Dedifferentiated amniotic fluid mesenchymal stem cell (primary cell): ENCODE measurements around the gene DAAM1.
A peak's percentile ranks its signal among the peaks of the same experiment; 100 is the strongest.

Experiments used
- DNase-seq: peaks from one replicate; pipeline ENCODE4 v3.0.0-alpha.2; 2016; ENCODE audit errors: extremely low spot score

The DAAM1 gene

DNA sequence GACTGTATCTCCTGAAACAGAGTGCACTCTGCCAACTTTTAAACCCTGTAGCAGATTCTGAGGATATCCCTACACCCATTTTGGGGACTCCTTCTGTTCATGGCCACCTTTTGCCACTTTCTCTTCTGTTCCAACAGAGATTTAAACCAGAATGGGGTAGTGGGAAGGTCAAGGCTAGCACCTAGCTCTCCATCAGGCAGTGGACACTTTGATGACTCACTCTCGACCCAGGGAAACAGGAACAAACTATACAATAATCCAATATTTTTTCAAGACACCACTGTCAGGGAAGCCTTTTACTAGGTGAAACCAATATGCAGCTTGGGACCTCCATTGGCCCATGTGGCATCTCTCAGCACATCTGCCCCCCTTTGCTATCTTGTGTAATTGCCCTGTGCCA lies 103.6 kb downstream of the DAAM1 start:
- no peak for DNase-seq

DNA sequence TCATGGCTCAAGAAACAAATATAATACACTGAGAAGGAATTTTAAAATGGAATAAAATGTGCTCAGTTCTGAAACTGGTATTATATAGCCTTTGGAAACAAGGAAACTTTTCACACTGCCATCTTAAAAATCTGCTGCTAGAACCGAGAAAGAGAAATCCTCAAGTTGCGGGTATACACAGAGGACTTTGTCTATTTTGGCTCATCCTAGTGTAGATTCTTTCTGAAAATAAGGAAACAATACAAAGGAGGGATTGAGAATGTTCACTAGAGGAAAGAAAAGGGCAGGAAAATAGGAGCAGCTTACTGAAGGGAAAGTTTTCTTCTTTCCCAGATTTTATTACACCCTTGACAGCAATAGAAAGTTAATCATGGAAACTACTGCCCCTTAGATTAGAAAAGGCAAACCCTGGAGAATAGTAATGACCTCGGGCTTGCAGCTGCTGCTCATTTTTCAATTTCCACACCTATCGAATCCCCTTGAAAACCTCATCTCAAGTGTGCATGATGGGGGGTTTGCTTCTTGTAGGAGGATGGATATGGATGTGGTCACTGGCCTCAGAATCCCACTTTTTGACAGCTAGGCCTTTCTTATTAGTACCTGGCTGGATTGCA lies 104.6 kb downstream of the DAAM1 start:
- no peak for DNase-seq

DNA sequence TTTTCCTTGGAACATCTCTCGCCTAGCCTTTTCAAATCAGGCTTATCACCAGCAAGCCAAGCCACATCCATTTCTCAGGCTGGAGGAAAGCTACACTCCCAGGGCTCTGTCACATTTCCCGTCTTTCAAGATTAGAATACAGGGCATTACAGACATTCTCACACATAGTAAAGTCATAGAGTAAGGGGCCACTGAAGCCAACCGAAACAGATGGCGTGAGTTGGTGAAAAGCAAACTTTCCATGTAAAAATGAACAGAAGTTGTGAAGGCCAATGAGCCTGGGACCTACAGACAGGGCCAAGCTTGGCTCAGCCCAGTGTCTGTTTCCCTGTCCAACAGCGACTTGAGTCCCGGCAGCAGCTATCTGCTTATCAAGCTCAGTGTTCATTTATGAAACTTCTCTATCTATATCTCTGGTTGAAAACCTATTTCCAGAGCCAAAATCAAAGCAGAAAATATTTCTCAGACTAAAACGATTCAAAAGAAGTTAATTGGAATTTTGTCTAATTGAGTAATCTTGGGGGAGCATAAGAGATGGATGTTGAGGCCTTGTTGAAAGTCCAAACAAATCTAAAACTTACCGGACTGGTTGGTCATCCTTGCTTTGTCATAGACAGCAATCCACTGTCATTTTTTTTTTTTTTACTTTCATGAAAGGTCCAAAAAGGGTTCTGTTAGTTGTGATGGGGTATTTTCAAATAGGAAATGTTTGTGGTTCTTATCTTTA lies 105.6 kb downstream of the DAAM1 start:
- DNase-seq, result no peak

DNA sequence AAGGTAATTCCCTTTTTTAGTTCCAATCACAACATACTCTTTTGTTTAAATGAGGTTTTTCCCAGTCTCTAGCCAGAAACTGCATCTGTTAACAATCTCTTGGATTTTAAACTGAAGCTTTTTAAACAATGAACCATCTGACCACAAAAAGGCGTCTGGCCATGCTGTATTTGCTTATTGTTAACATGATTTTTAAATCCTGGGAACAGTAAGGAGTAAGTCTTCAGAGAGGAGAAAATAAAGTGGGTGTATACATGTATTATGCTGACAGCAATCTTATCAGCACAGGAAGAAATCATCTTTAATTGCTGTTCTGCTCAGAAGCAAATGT lies 106.2 kb downstream of the DAAM1 start:
- DNase-seq, result peak; percentile 68

DNA sequence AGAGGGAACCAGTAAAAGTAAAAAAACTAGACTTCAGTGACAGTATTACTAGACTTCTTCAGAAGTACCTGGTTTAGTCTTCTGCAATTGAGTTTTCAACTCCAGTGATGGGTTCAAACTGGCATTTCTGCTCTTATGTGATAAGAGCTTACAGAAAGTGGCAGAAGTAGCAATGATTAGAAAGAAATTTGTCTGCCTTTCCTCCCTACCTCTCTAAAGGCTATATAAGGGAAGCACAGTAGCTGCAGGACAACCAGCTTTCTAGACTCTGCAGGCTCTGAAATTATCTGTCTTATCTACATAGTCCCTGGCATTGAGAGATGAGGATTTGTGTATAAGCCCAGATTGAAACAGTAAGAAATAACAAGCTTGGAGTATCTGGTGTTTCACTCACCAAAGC lies 107.5 kb downstream of the DAAM1 start:
- DNase-seq, result no peak

DNA sequence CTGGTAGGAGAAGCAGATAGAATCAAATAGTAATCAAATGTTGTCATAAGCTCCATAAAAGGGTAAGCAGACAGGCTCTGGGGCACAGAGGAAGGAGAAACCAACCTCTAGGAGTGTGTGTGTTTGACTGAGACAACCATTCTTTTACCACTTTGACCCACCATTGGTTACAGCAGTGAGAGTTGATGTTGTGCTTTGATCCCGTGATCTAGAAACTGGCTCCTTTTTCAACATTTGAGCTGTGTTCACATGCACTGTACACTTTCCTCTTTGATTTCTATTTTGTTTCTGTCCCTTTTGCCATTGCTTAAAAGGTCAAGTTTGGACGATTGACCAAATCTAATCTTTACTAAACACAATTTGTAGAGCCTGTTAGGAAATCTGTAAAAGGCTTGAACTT lies 108.0 kb downstream of the DAAM1 start:
- DNase-seq, result no peak

DNA sequence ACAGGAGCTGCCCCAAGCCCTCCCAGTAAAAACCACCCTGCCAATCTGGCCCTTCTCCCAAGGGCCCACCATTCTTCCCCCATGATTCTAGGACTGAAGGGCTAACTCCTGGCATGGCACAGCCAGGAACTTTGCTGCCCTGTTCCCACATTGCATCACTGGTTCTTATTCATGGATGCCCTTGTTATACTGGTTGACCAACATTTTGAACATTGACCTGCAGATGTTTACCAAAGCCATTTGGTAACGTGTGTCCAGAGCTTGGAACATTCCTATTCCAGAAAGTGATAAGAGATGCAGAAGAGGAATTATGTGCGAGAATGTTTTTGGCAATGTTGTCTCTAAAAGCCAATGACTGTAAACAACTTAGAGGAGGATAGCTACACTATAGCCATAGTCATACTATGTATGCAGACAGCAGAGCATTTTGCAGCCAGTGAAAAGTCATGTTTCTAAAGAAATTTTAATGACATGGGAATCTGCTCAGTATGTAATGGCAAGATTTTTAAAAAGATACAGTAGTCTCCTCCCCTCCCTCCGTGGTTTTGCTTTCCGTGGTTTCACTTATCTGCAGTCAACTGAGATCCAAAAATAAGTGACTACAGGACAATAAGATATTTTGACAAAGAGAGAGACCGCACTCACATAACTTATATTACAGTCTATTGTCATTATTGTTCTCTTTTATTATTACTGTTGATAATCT lies 108.8 kb downstream of the DAAM1 start:
- no peak for DNase-seq

DNA sequence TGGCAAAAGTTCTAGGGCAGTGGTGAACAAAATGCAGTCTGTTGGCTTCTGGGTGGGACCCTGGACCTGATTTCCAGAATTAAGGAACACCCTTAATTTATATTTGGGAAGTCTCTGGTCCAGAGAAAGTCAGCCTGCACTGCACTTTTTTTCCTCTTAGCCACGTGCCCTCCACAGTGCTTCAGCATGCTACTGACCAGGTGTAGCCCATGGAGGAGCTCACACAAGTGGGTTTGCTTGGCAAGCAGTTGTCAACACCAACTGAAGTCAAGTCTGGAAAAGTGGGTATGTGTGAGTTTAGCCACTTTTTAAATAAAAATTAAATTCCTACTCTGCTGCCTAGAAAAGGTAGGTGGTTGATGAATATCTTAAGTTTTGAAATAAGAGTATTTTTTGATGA lies 111.3 kb downstream of the DAAM1 start:
- no peak for DNase-seq

DNA sequence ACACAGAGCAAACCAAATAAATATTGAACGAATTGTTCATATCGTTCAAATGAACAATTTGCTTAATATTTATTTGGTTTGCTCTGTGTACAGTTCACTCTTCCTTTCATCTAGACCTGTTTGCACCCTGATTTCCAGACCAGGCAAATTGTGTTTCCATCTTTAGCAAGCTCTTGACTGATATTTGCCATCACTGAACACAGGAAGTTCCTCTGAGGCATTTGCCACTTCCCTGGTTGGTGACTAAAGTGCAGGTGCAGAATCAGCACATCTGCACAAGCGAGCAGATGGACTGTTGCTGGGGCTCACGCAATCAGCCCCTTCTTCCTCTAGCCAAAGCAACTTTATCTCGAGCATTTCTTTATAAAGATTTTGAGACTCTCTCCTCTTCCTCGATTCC lies 112.9 kb downstream of the DAAM1 start:
- DNase-seq, result no peak

DNA sequence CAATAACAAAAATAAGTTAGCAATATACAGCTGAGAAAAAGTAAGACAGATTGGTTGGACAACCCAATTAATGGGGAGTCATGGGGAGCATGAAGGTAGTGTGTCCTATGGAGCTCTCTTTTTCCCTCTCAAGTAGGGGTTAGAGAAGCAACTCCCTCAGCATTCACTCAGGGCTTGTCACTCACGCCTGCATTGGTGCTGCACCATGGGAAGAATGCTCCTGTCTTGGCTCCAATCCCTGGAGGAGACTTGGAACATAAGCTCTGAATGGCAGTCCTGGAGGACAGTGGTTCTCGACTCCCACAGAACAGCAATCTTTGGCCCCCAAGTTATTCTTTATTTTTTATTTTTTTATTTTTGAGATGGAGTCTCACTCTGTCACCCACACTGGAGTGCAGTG lies 113.8 kb downstream of the DAAM1 start:
- no peak for DNase-seq

DNA sequence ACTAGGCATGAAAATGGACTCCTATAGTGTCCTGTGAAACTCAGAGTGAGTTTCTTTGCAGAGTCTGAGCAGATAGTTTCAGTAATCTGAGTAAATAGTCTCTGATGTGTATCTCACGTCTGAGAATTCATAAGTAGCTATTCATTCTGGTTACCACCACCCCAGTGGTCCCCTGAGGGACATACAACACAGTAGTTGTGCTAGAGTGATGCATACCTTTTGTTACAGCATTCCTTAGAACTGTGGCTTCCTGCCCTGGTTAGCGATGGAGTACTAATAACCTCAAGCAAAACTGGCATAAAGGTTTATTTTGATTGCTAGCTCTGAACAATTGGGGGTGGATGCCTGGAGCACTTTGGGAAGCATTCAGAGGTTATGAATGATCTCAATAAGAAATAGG lies 114.7 kb downstream of the DAAM1 start:
- DNase-seq, result no peak

DNA sequence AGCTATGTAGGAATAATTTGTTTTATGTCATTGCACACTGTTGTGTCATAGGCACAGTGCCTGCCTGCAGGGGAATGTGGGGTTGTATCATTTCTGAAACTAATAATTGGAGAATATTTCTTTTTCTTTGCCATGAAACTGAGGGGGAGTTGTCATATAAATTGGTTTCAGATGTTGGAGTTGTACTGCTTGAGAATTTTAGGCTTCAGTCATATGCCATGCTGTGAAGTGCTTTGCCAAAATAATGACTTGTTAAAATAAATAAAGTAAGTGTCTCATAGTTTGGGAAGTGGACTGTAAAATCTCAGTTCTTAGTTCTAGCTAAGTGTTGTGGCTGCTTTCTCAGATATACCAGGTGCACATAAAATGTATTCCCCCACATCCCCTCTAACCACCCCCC lies 116.8 kb downstream of the DAAM1 start:
- peak; percentile 69 for DNase-seq

DNA sequence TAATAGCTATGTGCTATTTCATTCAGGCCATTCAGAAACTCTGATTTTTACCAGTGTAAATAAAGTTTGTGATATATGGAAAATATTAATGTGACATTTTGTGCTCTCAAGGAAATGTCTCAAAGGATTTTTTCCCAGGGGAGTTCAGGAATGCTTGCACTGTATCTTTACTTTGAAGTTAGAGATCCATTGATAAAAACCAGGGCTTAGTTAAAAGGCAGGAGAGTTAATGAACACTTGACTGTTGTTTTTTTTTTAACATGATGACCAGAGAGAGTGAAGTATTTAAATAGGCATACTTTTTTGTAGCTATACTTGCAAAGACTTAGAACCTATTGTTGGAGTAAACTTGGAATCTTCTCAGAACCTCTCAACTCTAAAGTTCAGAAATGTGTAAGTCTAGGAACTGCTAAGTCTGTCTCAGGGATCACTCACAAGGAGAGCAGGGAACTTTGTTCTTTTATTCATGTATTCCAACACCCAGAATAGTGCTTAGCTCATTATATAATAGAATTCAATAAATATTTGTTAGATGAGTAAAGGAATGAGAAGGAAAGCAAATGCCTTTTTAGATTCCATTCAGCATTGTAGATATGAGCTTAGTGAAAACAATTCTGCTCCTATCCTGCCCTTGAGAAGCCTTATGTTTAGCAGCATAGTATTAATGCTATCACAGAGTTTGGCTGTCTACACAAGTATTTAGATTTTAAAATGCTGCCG lies 117.5 kb downstream of the DAAM1 start:
- DNase-seq, result peak; percentile 36

DNA sequence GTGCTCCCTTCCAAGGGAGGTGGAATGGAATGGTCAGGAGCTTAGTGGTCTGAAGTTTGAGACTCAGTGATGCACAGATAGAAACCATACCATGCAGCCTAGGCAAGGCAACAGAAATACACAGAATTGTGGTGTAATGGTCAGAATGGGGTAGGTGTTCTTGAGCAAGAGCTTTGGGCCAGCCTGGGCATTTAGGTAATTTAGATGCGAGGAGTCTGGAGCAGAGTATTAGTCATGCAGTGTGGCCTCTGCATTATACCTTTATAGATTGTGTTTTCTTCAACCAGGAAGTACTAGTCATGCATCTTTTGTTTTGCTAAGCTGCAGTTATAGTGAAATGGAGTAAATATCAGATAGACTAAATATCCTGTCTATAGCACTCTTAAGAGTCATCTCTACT lies 118.3 kb downstream of the DAAM1 start:
- DNase-seq, result no peak

DNA sequence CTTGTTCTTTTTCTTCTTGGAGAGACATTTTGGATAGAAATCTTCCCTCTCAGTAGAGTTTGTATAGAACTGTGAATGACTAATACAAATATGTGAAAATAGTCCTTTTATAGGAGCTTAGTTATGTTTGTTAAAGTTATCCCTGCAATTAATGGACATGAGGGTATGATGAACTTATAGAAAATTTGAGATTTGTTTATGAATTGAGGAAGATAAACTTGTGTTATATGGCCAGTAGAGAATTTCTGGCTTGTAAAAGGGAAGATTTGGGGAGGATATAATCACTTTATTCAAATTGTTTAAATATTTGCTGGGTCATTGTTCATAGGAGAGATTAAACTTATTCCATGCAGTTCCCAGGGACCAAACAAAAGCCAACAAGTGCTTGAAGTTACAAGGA lies 119.6 kb downstream of the DAAM1 start:
- DNase-seq, result no peak

DNA sequence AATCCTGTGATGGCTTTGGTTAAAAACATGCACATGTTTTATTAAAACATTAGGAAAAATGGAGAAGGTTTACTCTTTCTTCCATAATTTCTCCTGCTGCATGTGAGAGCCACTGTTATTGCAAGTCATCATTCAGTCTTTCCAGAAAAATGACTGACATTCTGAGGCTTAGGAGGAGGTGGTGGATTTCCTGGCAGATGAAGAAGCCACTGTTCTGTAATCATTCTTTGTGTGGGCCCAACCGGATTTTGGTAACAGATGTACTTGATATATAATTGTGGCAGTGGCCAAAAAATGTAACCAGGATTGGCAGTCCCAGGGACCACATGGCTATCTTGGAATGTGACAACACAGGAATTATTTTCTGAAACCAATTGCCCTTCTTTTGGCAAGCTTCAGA lies 120.2 kb downstream of the DAAM1 start:
- DNase-seq, result no peak

DNA sequence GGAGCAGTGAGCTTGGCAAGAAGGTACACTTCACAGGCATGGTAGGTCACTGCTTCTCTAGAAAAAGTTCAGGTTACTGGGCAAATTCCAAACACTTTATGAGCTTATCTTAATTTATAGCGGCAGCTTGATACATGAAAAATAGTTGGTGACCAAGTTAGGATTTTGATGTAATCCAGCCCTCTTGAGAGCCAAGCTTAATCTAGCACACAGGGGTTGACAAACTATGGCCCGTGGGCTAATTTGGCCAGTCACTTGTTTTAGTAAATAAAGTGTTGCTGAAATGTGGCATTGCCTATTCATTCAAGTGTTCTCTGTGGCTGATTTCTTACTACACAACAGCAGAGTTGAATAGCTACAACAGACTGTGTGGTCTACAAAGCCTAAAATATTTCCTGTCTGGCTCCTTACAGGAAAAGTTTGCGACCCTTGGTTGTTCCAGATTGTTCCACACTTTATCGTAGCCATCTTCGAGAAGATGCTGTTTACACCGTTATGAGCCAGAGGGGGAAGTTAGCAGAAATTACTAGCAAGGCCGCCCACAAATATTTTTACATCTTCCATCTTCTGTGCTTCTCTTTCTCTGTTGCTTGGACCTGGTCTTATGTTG lies 120.9 kb downstream of the DAAM1 start:
- DNase-seq, result no peak

DNA sequence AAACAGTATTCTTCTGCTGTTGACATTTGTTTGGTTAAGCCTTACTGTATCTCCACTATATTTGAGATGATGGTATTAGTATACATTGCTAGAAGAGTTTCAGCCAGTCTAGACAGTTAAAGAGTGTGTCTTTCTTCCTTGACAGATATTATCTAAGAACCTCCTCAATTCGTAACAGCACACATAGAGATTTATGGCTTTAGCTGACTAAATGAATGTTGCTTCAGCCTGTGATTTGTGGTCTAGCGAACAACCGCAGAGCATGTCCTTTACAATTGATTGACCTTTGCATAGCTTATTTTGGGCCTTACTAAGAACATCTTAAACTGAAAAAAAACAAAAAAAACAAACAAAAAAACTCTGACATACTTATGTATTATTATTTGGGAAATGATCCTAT lies 122.2 kb downstream of the DAAM1 start:
- no peak for DNase-seq

DNA sequence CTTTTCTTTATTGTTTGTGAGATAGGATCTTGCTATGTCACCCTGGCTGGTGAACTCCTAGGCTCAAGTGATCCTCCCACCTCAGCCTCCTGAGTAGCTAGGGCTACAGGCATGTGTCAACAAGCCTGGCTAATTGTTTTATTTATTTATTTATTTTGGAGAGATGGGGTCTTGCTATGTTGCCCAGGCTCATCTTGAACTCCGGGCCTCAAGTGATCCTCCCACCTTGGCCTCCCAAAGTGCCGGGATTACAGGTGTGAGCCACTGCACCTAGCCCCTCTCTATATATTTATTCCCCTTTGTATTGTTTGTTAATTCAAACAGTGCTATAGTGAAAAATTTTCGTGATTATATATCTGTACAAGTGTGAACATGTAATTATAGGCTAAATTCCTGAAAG lies 123.3 kb downstream of the DAAM1 start:
- no peak for DNase-seq

DNA sequence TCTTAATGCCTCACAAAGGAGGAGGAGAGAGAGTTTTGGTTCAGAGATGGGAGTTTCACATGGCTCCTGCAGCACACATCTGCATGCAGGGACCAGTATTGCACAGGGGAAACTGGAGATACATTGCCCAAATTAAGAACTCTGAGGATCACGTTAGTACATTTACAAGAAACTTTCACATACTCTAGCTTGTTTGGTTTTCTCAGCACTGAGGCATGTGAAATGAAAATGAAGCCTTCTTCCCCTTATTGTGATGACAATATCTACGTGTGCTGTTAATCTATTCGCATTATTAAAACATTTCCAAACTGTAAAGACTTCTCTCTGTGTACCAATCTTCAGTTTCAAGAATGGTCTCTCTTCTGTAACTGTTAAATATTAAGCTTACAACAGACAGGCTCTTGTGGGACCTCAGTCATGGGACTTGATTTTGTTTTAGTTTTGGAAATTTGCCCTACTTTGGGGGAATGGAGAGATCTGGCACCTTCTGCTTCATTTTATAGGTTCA lies 124.7 kb downstream of the DAAM1 start:
- DNase-seq, result no peak

DNA sequence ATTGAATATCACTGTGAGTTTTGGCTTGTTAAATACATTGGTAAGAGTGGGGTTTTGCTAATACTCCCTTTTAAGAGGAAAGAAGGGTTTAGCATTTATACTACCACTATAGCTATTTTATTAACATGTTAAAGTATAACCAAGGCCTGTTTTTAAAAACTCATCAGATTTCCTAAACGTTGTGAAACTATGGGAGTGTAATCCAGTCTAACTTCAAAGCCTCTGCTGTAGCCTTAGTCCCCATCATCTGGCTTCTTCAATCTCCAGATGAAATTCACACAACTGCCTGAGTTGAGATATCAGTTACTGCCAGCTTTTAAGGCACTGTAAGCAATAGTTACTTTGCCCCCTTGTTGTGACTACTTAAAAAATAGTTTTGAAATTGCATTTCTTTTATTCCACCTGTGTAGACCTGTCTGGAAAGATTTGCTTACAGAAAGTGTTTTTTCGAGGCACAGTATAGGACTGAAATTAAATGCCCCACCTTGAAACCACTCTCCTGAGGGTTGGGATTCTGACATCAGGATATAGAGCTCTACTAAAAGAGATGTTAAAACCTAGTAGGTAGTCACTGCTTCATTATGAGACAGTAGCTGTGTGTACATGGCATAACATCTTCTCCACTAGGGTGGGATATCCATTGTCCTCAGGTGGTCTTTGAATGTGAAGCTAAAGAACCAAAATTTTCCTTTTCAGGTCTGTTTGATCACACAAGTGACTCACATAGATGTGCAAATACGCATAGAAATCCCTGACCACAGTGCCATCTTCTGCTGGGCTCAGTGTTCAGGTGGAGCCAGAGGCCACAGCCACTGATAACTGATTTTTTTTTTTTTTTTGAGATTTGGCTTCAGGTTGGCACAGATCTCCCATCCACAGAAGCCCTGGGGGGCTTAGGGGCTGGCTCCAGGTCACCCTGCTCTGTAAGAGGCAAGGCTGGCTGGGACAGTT lies 125.5 kb downstream of the DAAM1 start:
- no peak for DNase-seq
